Muscle of leg (tissue), 11 donors: ENCODE data around the gene MEGF8. TPM values are rescaled to one million over a fixed set of nuclear protein-coding genes. Genes with fewer than 3 reads are reported as not detected.

Source experiments
- DNase-seq: peaks from one replicate; pipeline ENCODE4 v3.0.0; 2013
- H3K27ac ChIP-seq: one replicate; pipeline ENCODE4 v1.5.1; 2013; ENCODE audit warnings: mild to moderate bottlenecking, low read length, control low read depth
- H3K27me3 ChIP-seq: one replicate; pipeline ENCODE4 v1.6.1; 2013; ENCODE audit warnings: low read length; ENCODE audit not compliant: control insufficient read depth, insufficient read depth
- H3K36me3 ChIP-seq: one replicate; pipeline ENCODE4 v1.6.1; 2013; ENCODE audit warnings: low read length; ENCODE audit not compliant: control insufficient read depth, insufficient read depth
- H3K4me1 ChIP-seq: one replicate; pipeline ENCODE4 v1.6.1; 2013; ENCODE audit warnings: low read length; ENCODE audit not compliant: control insufficient read depth, insufficient read depth
- H3K4me3 ChIP-seq: one replicate; pipeline ENCODE4 v1.5.1; 2013; ENCODE audit warnings: low read length, control low read depth
- H3K9me3 ChIP-seq: replicated peaks from 2 replicates; pipeline ENCODE4 v1.6.1; 2013; ENCODE audit warnings: low read depth, low read length; ENCODE audit not compliant: control insufficient read depth
- WGBS: methylation state at CpG from one replicate; pipeline ENCODE4 v1.1.5; 2013; ENCODE audit warnings: missing lambda C conversion rate; ENCODE audit not compliant: insufficient coverage; 5-methylcytosine and 5-hydroxymethylcytosine counted together
- polyA plus RNA-seq, 8 donors: library from polyadenylated mRNA; unstranded; fragments of 120-200 nt; gene quantifications; one replicate each; pipeline versions ENCODE4 v1.2.1 to v1.2.3, GENCODE V29; 2013; ENCODE audit warnings: inconsistent platforms in 1 of 8, low replicate concordance in 1 of 8; ENCODE audit not compliant: insufficient read length in 8 of 8, insufficient read depth in 1 of 8
- total RNA-seq: library from RNA; stranded (reverse); fragments of 120-200 nt; gene quantifications from one replicate; pipeline ENCODE4 v1.2.4, GENCODE V29; 2013

MEGF8 gene
- total and polyA plus RNA-seq, 9 donors: 12.6 to 38.9 (median 33.8) TPM

DNA sequence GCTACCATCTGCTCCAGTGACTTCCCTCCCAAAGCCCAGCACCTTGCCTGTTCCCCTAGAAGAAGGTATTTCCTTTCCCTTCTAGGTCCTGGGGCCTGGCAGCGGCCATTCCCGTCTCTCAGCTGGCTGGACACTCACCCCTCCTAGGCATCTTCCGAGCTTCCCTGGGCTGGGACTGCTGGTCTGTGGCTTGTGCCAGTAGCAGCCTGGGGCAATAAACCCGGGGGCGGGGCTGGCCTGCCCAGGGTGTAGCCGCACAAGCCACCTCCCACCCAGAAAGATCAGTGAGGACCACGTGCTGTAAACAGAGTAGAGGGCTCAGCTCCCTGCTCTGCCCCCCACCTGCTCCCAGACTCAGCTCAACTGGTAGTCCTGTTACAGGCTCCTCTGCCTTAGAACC lies 86.8 kb downstream of the MEGF8 start:
- Histone ChIP-seq H3K36me3 (peaks cover 11% of the 10 kb centered on the region), H3K27me3 (no peaks in the 10 kb centered on the region), H3K27ac (peak overlapping the region; percentile 59), H3K4me3 (no peak overlapping the region), H3K9me3 (no peaks in the 10 kb centered on the region), H3K4me1 (peaks cover 25% of the 10 kb centered on the region)
- DNase-seq: peak; percentile 56
- 53% methylated on average over 6 of the region's 7 CpGs for WGBS

DNA sequence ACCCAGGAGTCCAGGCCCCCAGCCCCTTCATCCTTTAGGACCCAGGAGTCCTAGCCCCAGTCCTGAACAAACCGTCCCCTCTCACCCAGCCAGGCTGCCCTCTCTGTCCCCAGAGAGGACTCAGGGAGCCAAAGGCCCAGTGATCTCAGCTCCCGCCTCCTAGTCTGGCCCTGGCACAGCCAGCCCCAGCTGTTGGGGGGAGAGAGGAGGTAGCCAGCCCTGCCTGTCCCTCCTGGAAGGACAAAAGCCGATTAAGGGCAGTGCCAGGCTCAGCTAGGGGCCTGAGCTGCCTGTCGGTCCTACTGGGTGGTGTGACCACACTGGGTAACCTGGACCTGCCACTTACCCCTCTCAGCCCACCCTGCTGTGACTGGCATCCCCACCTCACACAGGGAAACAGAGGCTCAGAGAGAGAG lies 87.2 kb downstream of the MEGF8 start:
- peaks cover 11% of the 10 kb centered on the region for H3K36me3 ChIP-seq
- H3K9me3 ChIP-seq: no peaks in the 10 kb centered on the region
- H3K4me3 ChIP-seq: no peak overlapping the region
- WGBS: 77% methylated on average over 2 of the region's 4 CpGs
- peaks cover 25% of the 10 kb centered on the region for H3K4me1 ChIP-seq
- peak overlapping the region; percentile 59 for H3K27ac ChIP-seq
- no peaks in the 10 kb centered on the region for H3K27me3 ChIP-seq
- DNase-seq: peak; percentile 57

DNA sequence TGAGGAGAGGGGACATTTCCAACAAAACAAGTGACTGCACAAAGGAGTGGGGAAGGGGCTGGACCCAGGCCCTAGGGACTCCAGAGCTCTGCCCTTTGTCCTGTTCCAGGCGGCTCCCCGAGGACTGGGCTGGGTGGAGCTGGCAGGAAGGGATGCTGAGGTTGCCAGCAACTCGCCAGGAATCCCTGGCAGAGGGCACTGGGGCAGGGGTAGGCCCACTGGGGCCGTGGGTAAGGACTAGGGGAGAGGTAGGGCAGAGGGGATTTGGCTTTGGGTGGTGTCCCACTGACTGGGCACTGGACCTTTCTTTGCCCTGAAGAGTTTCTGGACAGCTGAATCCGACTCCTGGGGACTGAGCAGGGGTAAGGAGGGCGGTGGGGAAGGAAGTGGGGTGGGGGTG lies 93.9 kb downstream of the MEGF8 start:
- Histone ChIP-seq H3K4me1 (peaks cover 33% of the 10 kb centered on the region), H3K36me3 (no peaks in the 10 kb centered on the region), H3K27ac (no peak overlapping the region), H3K27me3 (peaks cover 11% of the 10 kb centered on the region), H3K9me3 (no peaks in the 10 kb centered on the region), H3K4me3 (no peak overlapping the region)
- DNase-seq: no peak
- WGBS: 71% methylated on average over 6 of the region's 6 CpGs

DNA sequence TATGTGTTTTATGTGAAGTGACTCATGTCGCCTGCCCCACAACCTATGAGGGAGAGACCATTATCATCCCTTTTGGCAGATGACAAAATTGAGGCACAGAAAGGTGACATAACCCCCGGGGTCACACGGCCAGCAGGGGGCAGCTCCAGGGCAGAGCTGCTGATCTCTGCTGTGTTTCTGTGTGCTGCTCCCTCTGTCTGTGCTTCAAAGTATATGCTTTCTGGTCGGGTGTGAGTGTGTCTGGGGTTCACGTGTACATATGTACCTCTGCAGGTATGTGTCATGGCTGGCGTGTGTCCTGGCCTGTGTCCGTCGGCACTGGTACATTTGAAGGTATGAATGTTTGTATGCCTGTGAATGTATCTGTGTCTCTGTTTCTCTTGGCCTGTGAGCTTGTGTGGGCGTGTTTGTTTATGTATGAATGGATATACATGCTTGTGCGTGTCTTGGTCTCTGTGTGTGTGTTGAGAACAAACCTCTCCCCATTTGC lies 94.7 kb downstream of the MEGF8 start:
- 44% methylated on average over 5 of the region's 10 CpGs for WGBS

DNA sequence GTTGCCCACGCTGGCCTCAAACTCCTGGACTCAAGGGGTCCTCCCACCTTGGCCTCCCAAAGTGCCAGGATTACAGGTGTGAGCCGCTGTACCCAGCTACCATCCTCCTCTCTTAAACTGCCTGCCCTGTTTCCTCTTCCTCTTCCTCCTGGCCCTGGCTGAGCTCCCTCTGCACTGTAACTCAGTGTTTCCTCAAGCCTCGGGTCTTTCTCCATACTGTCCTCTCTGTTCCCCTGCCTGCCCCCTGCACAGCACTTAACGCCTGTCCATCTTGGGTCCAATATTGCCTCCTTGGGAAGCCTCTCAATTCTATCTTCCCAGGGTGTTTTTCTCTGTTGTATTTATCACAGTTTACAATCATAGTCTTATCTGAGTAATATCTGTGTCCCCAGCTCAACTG lies 95.7 kb downstream of the MEGF8 start:
- H3K27ac ChIP-seq: peak overlapping the region; percentile 29
- peaks cover 17% of the 10 kb centered on the region for H3K27me3 ChIP-seq

More for the DNA sequence above, 94.7 kb downstream of the MEGF8 start:
- Histone ChIP-seq H3K9me3 (no peaks in the 10 kb centered on the region), H3K4me3 (no peak overlapping the region), H3K27ac (no peak overlapping the region), H3K4me1 (peaks cover 34% of the 10 kb centered on the region), H3K27me3 (peaks cover 17% of the 10 kb centered on the region), H3K36me3 (no peaks in the 10 kb centered on the region)
- no peak for DNase-seq

DNA sequence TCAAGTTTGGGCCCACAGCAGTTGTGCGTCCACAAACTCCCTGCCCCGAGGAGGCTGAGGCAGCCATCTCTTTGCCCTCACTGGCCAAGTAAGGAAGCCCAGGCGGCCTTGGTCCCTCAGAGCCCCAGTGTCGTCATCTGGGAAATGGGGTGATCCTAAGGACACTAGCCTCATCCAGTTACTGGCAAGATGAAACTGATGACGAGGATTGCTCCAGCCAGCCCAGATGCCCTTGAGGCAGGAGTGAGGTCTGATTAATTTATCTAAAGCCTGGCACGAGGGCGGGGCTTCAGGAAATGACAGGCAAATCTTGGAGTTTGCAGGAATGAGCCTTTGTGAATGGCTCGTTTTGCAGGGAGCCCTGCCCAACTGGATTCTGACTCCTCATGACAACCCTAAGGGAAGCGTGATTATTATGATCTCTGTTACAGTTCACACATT lies 96.2 kb downstream of the MEGF8 start:
- no peak for DNase-seq
- 81% methylated on average over 9 of the region's 9 CpGs for WGBS
- Histone ChIP-seq H3K4me1 (peaks cover 34% of the 10 kb centered on the region), H3K4me3 (no peak overlapping the region), H3K27me3 (peaks cover 17% of the 10 kb centered on the region), H3K27ac (peak overlapping the region; percentile 29), H3K36me3 (no peaks in the 10 kb centered on the region), H3K9me3 (no peaks in the 10 kb centered on the region)

More for the DNA sequence above, 95.7 kb downstream of the MEGF8 start:
- Histone ChIP-seq H3K36me3 (no peaks in the 10 kb centered on the region), H3K4me3 (no peak overlapping the region), H3K4me1 (peaks cover 34% of the 10 kb centered on the region), H3K9me3 (no peaks in the 10 kb centered on the region)
- WGBS: 92% methylated on average over 2 of the region's 4 CpGs
- no peak for DNase-seq

DNA sequence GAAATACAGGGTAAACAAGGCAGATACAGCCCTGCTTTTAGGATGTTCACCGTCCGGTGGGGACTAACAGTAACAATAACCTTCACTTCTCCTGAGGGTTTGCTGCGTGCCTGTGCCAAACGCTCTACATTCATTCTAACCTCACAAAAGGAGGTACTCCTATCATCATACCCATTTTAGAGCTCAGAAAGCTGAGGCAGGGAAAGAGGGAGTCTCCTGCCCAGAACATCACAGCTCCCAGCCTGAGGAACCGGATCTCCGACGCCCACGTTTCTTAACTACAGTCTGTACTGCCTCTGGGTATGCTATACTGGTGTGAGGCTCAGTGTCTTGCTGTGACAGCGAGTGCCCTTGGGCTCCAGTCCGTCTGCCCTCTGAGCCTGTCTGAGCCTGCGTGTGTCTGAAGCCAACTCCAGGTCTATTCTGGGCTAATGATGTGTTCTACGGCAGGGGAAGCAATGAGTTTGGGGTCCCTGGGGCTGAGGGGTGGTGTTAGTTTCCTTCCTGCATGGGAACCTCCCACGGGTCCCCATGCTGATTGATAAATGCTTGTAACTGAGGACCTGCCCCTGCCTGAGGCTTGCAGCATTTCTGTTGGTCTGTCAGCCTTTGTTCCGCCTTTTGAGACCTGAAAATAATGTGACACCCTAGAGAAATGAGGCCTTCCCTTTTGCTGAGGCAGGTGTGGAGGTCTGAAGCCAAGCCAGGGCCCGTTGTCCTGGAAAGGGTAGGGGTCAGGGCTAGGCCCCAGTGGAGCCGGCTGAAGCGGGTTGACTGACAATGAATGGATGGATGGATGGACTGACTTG lies 96.9 kb downstream of the MEGF8 start:
- DNase-seq: peak; percentile 41
- H3K36me3 ChIP-seq: no peaks in the 10 kb centered on the region
- H3K4me3 ChIP-seq: peak overlapping the region; percentile 63
- peaks cover 34% of the 10 kb centered on the region for H3K4me1 ChIP-seq
- WGBS: 40% methylated on average over 13 of the region's 17 CpGs
- no peaks in the 10 kb centered on the region for H3K9me3 ChIP-seq
- H3K27me3 ChIP-seq: peaks cover 17% of the 10 kb centered on the region
- H3K27ac ChIP-seq: peak overlapping the region; percentile 82

DNA sequence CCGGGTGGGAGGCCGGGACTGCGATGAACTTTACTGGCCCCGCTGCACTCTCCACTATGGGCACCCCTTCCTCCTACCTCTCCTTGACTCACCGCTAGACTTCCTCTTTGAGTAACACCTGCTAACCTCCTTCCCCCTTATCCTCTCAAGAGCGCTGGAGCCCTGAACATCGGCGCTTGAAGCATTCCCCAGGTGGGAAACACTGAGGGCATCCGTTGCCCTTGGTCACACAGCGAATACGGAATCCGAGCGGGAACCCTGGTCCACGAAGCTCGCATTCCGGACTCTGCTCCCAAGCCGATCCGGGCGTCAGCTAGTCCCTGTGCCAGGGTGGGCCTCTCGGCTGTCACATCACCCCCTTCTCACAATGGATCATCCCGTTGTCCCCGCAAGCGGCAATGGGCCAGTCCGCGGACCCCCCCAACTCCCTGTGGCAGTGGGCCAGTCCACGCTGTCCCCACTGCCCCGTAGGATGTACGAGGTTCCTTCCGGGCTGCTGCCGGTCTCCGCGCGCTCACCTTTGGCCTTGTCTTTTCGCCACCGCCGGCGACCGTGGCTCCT lies 97.5 kb downstream of the MEGF8 start:
- under 1% methylated on average over 34 of the region's 38 CpGs for WGBS
- Histone ChIP-seq H3K27ac (peak overlapping the region; percentile 82), H3K27me3 (peaks cover 17% of the 10 kb centered on the region), H3K4me3 (peak overlapping the region; percentile 63), H3K4me1 (peaks cover 34% of the 10 kb centered on the region), H3K36me3 (no peaks in the 10 kb centered on the region), H3K9me3 (no peaks in the 10 kb centered on the region)
- DNase-seq: peak; percentile 53

DNA sequence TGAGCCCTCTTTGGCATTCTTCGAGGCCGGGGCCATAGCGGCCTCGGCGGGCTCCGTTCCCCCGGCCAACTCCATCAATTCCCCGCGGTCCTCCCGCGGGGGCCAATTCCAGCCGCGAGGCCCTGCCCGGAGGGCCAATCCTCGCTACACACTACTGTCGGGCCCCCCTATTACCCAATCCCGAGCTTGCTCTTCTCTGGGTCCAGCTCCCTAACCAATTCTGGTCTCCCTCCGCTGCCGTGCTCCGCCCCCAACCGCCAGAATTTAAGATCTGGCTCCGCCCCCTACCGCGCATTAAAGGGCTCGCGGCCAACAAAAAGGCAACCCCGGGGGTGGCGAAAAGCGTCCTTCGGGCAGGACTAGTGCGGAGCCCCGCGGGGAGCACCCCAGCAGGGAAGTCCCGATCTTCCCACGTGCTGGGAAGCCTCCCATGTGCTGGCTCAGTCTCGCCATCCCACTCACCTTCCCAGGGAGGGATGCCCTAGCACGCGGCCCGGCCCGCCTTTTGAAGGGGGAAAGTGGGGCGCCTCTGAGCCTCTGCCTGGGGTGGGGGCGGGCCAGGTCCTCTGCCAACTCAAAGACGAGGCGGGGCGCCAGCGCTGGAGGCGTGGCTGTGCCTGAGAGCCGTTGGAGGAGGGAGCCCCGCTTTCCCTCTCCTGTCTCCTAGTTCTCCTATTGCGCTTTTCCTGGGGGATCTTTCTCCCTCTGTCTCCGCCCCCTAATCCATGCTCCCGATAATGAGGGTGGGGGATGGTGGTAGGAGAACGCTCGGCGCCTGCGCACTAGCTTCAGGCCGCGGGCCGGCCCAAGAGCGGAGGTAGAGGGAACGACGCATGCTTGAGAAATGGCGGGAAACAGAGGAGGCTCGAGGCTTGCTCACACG lies 98.3 kb downstream of the MEGF8 start:
- Histone ChIP-seq H3K4me3 (peak overlapping the region; percentile 63), H3K9me3 (no peaks in the 10 kb centered on the region), H3K27me3 (peaks cover 17% of the 10 kb centered on the region), H3K4me1 (peaks cover 34% of the 10 kb centered on the region), H3K27ac (peak overlapping the region; percentile 82), H3K36me3 (no peaks in the 10 kb centered on the region)
- WGBS: 2% methylated on average over 49 of the region's 65 CpGs
- DNase-seq: peak; percentile 94

DNA sequence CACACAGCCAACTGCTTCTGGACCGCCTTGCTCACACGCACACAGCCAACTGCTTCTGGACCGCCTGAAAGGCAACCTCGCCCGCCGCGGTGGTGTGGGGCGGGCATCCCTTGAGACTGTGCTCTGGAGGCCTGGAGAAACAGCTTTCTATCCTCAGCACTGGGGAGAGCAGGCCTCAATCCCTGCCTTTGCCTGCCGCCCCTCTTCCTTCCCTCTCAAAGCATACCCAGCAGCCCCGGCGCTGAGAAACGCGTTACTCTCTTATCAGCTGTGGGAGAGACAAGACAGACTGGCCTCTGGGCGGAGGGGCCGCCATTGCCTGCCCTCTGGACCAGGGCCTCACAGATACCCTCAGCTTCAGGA lies 98.9 kb downstream of the MEGF8 start:
- H3K4me3 ChIP-seq: peak overlapping the region; percentile 63

More for the DNA sequence above, 98.9 kb downstream of the MEGF8 start:
- H3K9me3 ChIP-seq: no peaks in the 10 kb centered on the region
- no peak overlapping the region for H3K27ac ChIP-seq
- no peak for DNase-seq
- 57% methylated on average over 15 of the region's 15 CpGs for WGBS
- H3K27me3 ChIP-seq: peaks cover 17% of the 10 kb centered on the region
- H3K4me1 ChIP-seq: peaks cover 34% of the 10 kb centered on the region
- no peaks in the 10 kb centered on the region for H3K36me3 ChIP-seq
